HG03139 (cell line): ENCODE results near the gene PRPSAP2.
A peak's percentile ranks its signal among the peaks of the same experiment; 100 is the strongest.
"Not testable (repeated sequence)": the region's sequence is repeated elsewhere in the genome, so short reads cannot be mapped to it uniquely, and the experiment has no call there.

Experiments
- ATAC-seq: cut with Tn5 transposase; IDR thresholded peaks from one replicate; pipeline ENCODE4 v1.9.1; 2021; ENCODE audit not compliant: unreplicated experiment

PRPSAP2 gene, protein sequence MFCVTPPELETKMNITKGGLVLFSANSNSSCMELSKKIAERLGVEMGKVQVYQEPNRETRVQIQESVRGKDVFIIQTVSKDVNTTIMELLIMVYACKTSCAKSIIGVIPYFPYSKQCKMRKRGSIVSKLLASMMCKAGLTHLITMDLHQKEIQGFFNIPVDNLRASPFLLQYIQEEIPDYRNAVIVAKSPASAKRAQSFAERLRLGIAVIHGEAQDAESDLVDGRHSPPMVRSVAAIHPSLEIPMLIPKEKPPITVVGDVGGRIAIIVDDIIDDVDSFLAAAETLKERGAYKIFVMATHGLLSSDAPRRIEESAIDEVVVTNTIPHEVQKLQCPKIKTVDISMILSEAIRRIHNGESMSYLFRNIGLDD

DNA sequence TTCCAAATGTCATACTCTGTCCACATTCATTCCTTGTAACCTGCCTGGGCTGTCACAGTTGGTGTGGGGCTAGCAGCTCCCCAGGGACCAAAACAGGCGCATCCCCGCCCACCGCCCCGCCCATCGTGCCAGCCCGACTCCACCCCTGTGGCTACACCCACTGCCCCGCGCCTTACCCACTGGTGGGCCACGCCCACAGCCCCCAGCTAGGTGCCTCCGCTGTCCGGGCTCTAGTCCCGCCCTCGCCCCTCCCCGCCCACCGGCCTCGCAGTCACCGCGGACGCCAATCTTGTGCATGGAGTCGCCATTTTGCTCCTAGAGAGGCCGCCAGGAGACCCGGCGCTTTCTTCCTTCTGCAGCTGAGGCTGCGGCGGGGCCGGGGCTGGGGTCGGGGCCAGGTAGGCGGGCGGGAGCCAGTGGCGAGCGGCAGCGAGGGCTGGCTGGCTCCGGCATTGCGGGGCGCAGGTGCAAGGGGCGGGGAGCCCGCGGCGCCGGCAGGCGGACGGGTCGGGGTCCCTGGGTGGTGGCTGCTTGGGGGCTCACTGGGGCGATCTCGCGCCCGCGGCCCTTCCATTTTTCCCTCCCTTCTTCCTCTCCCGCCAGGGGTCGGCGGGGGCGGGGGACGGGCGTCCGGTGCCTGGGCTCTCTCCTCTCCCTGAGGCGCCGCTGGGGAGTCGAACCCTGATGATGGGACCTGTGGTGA, at the start of gene PRPSAP2:
PRPSAP2 (plus strand) TSS at position 268 of the 703 bp plus-strand sequence. CDS start 7,703 bp downstream, outside the sequence.
- ATAC-seq, result peak; percentile 45

DNA sequence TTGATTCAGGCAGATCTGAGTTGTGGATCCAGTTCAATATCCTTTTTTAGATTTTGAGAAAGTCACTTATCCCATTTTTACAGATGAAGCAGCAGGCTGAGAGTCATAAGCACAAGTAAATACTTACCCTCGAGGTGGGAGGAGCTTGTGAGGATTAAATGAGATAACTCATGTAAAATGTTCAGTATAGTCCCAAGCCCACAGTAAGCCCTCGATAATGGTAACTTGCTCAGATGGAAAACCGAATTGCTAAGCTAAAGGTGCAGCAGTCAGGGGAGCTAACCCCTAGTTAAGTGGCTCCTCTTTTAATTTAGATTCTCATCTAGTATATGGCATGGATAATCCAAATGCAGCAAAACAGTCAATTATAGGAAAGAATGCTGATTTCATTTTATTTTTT, 42.0 kb upstream of the PRPSAP2 start:
- not testable (repeated sequence) for ATAC-seq

GRCh38 chr17:18816489-18817371, 41.2 kb upstream of the PRPSAP2 start:
- ATAC-seq, result not testable (repeated sequence)

- not testable (repeated sequence) for ATAC-seq
These were observed 36.5 kb upstream of the PRPSAP2 start for GRCh38 chr17:18821430-18821829.

DNA sequence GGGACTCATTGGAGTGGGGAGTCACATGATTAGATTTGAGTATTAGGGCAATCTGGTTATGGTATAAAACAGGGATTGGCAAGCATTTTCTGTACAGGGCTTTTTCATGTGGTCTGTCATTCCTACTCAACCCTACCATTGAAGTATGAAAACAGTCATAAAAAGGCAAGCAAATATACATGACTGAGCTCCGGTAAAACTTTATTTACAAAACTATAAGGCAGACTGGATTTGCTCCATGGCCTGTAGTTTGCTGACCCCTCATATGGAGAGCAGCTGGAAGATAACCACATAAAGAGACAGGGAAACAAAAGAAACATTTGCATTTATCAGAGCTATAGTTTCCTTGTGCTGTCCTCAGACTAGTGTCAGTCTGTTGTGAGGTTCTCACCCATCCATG, 30.3 kb upstream of the PRPSAP2 start:
- ATAC-seq, result not testable (repeated sequence)

DNA sequence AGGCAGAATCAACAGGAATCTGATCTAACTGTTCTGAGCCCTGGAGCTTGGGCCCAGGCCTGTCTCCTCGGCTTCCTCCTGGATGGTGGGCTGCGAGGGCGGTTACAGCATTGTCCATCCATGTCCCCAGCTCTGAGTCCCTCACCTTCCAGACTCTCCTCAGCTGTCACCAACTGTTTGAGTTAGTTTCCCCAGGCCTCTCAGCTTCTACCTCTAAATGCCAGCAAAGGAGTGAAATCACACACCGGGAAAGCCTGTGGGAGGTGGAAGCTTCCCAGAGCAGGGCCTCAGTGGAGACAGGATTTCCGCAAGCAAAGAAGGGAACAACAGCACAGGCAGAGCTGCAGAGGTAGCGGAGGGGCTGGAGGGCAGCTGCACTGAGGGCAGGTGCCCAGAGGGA, 9.4 kb upstream of the PRPSAP2 start:
- ATAC-seq, result no peak

DNA sequence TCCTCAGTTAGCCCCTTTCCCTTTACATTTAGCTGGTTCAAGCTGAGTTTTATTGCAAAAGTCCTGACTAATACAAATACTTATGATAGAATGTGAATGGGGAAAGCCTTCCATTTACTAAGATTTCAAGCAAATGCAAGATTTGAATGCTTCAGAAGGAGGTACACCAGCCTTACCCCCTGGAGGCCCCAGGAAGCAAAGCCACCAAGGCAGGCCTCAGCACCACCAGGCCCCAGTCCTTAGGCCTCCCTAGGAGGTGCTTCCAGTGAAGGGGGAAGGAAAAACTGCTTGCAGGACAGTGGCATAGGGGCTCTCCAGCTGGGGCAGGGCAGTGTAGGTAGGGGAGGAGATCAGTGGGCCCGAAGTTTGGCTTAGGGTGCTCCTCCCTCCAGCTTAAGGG, 7.3 kb upstream of the PRPSAP2 start:
- no peak for ATAC-seq

DNA sequence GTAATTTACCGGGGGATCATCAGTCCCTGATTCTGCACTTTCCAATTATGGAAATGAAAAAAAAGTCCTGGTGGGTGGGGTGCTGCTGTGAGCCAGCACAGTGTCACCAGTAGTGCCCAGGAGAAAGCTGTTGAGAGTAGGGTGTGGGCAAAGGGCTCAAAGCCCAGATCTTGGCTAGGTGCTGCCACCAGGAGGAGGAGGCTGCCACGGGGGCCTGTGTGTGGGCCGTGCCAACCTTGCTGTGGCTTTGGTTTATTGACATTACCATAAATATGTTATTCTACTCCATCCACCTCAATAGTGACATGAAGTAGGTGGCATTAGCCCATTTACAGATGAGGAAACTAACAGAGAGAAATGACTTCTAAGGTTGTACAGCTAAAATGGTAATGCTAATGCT, 6.7 kb upstream of the PRPSAP2 start:
- ATAC-seq, result no peak

DNA sequence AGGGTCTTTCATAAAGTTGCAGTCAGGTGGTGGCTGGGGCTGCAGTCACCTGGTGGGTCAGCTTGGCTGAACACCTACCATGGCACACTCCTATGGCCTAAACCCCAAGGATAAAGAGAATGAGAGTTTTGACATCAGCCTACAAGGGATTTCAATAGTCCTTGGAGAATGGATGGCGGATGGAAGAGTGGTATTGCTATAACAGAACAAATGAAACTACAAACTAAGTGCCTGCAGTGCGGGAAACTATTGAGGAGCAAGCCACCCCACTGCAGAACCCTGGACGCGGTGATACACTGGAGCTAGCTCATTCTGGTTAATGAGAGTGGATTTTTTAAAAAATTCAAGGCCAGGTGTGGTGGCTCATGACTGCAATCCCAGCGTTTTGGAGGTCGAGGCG, 3.0 kb upstream of the PRPSAP2 start:
- ATAC-seq, result no peak

DNA sequence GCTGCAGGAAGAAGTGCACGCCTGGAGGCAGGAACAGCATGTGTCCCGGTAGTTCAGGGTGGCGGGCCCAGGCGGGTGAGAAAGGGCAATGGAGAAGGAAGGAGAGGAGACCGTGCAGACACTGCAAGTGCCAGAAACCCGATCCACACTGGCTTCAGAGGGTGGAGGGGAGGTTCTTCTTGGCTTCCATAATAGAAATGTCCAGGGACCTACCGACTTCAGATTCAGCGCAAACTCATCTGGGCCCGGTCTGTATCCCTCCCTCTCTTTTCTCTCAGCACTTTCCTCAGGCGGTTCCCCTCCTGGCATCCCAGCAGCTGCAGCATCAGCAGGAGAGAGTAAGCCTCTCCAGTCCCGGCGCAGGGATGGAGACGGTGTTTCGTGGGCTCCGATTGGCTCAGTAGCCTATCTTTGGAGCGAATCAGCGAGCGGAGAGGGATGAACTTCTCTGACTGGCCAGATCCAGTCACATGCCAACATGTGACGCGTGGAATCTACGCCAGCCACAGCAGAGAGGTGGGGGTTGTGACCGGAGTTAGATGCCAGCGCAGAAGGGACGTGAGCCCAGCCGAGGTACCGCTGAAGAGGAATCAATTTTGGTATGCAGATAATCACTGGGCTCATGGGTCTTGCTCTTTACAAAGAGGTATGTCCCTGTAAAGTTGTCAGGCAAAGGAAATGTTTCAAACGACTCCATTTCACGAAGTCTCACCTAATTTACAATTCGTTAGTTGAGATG, 1.9 kb upstream of the PRPSAP2 start:
- ATAC-seq, result peak; percentile 63

DNA sequence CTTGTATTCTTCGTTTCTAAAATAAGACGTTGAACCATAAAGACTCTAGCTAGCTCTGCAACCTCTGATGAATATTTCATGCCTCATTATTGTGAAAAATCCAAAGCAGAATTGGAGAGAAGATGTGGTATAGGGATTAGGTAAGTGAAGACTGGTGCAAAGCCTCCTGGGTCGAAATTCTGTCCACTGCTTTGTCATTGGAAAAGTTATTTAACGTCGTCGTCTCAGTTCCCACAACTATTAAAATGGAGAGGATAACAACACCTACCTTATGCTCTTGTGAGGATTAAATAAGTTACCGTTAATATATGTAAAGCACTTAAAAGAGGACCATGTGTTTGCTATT, 1.4 kb upstream of the PRPSAP2 start:
- ATAC-seq, result no peak

GRCh38 chr17:18858567-18859245, 775 bp downstream of the PRPSAP2 start:
- no peak for ATAC-seq

DNA sequence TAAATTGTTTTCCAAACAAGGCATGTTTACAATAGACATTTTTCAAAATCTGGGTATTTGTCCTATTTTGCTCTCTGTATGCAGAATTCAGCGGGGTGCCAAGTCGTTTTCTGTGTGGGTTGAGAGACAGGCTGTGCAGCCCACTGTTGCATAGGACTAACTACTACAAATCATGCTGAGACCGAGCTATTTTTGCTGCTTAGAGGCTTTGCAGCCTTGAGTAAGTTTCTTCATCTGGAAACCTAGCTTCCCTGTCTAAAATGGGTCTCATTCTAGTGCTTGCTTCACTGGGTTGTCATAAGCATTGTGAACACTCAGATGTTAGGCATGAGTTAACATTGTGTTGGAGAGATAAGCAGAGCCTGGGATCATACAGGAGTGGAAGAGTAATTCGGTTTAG, 1.3 kb downstream of the PRPSAP2 start:
- no peak for ATAC-seq

DNA sequence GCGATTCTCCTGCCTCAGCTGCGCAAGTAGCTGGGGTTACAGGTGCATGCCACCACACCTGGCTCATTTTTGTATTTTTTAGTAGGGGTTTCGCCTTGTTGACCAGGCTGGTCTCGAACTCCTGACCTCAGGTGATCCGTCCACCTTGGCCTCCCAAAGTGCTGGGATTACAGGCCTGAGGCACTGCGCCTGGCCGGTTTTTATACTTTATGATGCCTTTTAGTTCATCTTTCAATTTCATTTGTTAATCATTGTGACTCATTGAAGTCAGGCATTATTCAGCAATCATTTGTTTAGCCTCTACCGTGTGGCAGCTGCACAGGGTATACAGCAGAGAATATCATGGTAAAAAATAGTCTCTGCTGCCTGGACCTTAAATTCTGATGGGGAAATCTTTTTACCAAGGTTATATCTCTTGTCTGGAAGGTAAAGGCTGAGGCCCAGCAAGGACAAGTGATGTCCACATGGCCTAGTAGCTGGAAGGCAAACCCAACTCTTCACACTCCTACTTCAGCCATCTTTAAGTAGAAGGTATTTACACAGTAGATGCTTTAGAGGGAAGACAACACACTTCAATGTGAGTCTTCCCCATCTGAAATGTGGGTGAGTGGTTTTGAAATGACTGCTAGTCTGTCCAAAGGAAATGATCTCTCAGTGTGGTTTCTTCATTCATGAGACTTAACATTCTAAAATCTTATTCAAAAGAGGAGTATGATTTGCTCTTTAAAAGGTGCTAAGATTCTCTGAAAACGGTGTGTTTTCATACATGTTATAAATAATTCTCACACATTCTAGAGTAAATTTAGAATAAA, 2.4 kb downstream of the PRPSAP2 start:
- ATAC-seq, result no peak

DNA sequence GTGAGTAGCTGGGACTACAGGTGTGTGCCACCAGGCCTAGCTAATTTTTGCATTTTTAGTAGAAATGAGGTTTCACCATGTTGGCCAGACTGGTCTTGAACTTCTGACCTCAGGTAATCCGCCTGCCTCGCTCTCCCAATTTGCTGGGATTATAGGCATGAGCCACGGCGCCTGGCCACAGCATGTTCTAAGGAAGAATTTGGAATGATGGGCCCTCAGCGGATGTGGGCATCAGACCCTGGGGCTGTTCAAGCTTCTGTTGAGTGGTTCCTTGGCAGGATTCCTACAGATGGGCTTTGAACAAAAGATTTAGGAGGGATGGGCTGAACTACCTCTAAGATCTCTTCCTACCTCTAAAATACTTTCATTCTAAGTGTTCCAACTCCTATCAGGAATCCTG, 4.1 kb downstream of the PRPSAP2 start:
- no peak for ATAC-seq

GRCh38 chr17:18864996-18865395, 7.1 kb downstream of the PRPSAP2 start:
- not testable (repeated sequence) for ATAC-seq

DNA sequence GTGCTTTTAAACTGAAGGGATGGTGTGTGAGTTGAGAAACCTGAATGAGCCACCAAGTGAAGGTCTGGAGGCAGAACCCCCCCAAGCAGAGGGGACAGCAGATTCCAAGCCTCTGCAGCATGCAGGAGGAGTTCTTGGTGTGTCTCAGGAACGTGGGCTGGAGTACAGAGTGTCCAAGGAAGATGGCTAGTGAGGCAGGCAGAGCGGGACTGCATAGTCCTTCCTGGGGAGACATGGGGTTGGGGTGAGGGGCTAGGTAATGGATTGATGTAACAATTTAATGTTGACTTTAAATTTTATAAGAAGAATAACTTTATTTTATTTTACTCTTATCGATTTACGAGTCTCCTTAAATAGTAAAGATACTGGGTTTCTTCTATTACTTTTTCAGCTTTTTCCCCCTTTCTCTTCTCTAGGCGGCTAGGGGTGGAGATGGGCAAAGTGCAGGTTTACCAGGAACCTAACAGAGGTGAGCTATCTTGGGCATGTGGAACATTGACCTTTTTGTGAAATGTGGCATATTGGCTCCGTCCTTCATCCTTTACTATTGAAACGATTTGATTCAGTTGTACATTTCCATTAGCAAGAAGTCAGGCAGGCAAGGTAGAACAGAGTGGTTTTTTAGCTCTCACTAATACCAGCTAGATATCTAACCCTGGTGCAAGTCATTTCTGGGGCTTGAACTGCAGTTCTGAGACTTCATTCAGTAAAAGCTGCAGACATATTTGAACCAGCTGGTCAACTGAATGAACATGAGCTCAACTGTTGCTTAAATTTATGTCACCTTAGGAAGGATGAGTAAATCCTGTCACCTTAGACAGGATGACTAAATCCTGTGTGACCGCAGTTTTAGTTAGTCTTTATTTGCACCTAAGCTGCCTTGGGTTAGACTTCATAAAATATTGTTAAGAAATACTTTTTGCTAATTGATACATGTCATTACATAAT, 9.2 kb downstream of the PRPSAP2 start:
- no peak for ATAC-seq

DNA sequence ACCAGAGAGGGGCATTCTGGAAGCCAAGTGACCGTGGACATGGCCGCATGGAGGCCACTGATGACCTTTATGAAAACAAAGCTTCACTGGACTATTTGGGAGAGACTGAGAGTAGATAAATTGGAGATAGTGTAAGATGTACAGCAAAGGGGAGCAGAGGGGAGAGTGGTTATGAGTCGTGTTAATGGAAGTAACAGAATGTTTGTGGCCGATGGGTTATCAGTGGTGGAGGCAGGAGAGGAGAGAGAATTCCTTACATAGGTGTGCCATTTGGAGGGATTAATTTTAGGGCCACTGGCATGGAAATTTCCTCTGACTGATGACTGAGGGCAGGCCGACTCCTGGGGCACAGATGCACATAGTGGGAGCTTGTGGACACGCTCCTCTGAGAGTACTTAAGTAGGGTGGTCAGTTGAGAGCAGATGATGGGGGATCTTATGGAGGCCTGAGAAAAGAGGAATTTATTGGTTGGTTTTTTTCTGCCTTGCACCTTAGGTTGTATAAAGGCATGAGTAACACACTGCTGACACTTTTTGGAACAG, 19.2 kb downstream of the PRPSAP2 start:
- ATAC-seq, result no peak
